GM19452 (cell line): ENCODE measurements around the gene NSMCE4A.
"Not testable (repeated sequence)": the region's sequence is repeated elsewhere in the genome, so short reads cannot be mapped to it uniquely, and the experiment has no call there.

ENCODE experiments used
- ATAC-seq: cut with Tn5 transposase; IDR thresholded peaks from one replicate; pipeline ENCODE4 v1.9.1; 2021; ENCODE audit not compliant: unreplicated experiment

Gene NSMCE4A, protein sequence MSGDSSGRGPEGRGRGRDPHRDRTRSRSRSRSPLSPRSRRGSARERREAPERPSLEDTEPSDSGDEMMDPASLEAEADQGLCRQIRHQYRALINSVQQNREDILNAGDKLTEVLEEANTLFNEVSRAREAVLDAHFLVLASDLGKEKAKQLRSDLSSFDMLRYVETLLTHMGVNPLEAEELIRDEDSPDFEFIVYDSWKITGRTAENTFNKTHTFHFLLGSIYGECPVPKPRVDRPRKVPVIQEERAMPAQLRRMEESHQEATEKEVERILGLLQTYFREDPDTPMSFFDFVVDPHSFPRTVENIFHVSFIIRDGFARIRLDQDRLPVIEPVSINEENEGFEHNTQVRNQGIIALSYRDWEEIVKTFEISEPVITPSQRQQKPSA

DNA sequence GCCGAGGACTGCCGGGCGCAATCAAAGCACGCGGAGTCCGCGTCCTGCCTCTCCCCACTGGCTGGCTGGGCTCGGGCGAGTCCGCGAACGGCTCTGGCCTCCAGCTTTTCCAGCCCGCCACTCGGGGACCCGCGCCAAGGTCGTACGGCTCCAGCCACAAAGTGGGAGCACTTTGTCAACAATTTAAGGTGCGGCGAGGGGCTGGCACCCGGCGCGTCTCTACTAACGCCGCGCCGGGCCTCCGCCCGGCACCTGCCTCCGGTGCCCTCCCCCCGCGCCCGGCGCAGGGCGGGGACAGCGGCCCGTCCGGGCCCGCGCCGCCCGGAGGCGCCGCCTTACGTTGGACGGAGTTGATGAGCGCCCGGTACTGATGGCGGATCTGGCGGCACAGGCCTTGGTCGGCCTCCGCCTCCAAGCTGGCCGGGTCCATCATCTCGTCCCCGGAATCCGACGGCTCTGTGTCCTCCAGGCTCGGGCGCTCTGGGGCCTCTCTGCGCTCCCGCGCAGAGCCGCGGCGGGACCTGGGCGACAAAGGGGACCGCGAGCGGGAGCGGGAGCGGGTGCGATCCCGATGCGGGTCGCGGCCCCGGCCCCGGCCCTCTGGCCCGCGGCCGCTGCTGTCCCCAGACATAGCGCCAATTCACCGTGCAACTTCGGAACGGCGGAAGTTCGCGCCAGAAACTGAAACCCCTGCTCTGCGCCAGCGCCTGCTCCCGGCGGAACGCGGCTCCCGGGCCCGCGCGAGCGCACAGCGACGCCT lies at the start of gene NSMCE4A:
TSS of gene NSMCE4A (minus strand) at position 683 of the 760 bp plus-strand sequence. CDS start at position 631, 52 bp downstream.
- peak; percentile 78 for ATAC-seq

DNA sequence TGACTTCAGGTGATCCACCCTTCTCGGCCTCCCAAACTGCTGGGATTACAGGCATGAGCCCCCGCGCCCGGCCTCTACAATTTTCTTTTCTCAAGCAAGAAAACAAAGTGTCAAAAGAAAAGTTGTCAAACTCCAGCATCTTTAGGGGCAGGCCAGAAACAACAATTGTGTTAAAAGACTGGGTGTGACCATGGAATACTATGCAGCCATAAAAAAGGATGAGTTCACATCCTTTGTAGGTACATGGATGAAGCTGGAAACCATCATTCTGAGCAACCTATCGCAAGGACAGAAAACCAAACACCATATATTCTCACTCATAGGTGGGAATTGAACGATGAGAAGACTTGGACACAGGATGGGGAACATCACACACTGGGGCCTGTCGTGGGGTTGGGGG lies 48.2 kb upstream of the NSMCE4A start:
- not testable (repeated sequence) for ATAC-seq

DNA sequence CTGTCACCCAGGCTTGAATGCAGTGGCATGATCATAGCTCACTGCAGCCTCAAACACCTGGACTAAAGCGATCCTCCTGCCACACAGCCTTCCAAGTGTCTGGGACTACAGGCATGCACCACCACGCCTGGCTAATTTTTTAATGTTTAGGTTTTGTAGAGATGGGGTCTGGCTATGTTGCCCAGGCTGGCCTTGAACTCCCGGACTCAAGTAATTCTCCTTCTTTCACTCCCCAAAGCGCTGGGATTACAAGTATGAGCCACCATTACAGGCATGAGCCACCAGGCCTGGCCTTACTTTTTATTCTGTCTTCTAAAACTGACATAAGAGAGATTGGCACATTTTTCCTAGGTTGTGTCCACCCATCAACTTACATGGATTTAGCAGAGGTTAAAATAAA lies 47.3 kb upstream of the NSMCE4A start:
- ATAC-seq = no peak

DNA sequence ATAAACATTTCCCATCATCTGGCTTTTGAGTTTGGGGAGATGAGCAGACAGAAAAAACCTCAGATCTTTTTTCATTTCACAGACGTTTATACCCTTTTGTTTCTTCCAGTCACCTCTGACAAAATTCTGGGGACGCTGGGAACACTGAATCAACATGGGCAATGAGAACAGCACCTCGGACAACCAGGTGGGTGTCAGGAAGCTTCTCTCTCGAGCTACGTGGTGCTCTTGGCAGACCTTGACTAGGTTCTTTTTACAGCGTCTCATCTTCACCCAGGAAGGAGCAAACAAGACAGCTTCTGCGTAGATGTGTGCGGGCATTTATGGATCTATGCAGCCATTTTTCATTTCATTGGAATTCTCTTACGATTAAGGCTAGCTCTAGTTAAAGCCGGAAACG lies 46.8 kb upstream of the NSMCE4A start:
- ATAC-seq = no peak

DNA sequence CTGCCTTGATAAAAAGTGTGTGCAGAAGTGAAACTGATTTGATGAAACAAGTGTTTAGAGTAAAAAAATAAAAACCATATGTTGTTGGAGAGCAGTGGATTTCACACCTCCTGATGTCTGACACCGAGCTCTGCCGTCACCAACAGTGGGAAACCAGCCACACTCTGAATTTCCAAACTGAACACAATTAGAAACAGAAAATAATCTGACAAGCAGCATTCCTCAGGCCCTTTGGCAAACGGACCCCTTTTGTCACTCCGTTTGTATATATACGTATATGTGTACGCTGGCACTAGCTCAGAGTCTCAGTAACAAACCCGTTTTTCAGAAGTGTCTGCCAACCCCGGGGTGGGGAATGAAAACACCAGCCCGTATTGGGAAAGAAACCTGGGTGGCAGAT lies 46.4 kb upstream of the NSMCE4A start:
- ATAC-seq = no peak

DNA sequence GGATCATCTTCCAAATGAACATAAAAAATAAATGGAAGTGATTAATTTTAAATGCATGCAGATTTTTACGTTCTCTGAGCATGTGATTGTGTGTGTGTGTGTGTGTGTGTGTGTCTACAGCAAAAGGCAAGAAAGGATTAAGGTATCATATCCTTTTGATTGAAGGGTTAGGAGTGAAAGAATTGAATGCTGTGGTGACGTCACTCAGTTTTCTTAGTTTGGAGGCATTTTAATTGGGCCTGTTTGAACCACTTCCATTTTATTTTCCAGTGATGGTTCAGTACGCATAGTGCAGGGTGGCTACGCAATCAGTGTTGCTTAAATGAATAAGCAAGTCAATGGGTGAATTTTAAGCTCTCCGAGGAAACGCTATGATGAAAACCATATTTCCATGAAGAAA lies 45.2 kb upstream of the NSMCE4A start:
- ATAC-seq = no peak

DNA sequence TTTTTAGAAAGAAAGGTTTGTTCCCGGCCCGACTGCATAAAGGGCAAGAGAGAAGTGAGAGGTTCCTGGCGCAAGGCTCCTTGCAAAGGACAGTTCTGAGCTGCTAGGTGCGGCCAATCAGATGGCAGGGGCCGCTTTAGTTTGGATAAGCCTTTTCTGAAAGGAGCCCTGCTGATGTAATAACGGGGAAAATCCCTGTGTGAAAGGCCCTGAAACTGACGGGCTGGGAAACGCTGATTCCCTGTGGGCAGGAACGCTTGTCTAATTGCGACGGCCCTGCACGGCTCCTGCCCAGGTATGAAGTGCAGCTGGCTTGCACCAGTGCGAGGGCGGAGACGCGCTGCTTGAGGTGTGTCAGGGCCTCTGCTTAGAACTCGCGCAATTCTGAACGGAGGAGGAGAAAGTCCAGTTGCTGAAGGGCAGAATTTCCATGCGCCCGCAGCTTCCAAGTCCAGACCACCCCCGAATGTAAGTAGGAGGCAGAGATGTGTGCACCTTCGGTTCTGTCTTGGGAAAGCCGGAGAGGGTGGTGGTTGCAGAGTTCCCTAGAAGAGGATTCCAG lies 44.5 kb upstream of the NSMCE4A start:
- no peak for ATAC-seq

DNA sequence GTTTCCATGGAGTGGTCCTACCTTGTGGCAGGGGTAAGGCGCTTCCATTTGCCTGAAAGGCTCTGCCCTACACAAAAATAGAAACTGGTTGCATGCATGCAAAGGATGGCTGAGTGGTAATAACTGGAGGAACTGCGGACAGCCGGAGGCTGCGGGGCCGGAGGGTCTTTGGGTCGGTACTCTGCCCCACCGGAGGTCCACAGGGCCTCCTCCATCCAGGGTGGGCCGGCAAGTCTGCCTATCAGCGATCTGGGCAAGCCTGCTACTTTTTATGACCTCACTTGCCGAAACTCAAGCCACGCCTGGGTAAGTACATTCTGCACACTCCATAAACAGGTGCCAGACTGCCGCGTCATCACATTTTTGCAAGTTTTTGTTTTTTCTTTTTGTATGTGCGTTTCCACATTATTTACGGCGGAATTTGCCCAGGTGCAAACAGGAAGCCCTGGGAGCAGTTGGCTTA lies 44.0 kb upstream of the NSMCE4A start:
- ATAC-seq = no peak

DNA sequence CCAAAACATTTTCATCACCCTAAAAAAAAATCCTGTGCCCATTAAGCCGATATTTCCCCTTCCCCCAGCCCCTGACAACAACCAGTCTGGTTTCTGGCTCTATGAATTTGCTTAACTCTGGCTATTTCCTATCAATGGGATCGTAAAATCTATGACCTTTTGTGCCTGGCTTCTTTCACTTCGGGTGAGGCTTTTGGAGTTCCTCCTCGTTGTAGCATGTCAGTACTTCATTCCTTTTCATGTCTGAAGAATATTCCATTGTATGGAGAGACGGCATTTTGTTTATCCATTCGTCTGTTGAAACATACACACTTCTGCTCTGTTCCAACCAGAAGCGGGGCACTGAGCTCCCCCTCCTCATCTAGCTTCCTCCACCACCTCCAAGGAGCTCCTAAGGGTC lies 43.5 kb upstream of the NSMCE4A start:
- no peak for ATAC-seq

DNA sequence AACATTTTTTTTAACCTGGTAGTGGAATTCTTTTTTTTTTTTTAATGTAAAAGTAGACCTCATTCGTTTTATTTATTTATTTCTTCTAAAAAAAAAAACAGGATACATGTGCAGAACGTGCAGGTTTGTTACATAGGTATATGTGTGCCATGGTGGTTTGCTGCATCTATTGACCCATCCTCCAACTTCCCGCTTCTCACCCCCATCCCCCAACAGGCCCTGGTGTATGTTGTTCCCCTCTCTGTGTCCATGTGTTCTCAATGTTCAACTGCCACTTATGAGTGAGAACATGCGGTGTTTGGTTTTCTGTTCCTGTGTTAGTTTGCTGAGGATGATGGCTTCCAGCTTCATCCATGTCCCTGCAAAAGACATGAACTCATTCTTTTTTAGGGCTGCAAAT lies 42.9 kb upstream of the NSMCE4A start:
- not testable (repeated sequence) for ATAC-seq

DNA sequence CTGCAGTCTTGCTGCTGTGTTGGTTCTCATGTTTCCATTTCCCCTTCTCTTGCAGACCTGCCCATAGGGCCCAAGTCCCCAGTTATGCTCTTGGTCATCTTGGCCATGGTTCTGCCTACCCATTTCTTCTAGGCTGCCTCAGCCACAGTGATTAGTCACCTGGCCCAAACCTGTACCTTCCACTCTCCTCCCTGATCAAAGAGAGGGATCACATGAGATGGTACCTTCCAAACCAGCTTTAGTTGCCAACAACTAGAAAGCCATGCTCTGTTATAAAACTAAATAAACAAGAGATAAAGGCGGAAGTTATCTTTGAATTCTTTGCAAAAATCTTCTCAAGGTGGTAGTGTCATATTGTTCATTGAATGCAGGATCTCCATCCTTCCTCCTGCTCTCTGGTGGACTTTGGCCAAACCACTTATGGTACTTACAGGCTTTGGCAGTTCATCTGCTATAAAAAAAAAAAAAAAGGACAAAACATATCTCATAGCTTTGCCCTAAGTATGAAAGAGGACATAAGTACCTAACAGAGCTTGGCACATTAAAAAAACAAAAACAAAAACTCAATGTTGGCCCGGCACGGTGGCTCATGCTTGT lies 39.7 kb upstream of the NSMCE4A start:
- no peak for ATAC-seq

DNA sequence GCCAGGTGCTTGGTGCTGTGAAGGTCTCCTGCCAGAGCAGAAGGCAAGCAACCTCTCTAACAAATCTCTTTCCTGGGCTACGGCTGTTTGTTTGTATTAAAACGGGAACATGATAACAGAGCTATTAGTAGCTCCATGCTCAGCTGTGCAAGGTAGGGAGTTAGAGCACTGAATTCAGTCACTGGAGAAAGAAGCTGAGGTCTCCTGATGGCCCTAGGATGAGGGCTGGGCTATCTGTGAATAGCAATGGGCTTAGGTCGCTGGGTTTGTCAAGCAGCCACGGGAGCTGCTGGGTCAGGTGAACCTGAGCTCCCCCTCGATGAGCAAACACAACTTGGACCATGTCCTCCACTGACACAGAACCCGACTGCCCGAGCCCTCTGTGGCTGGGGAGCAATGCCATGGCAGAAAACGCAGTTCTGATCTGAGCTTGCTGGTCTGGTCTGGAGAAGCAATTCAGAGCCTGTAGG lies 38.3 kb upstream of the NSMCE4A start:
- ATAC-seq = no peak

DNA sequence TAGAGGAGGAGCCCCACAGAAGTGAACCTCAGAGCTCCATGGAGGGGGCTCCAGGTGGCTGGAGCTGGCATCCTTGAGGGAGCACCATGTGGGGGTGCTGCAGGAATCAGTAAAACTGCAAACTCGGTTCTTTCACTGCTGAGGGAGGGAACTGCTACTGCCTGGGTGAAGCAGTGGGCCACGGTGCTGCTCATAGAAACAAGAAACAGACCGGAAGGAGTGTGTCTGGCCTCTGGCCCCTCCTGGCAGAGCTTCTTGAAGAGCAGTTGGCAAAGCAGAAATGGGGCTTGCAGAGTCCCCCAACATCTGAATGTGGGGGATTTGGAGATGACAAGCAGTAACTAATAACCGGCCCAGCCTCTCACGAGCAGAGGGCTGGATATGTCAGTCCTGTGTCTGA lies 37.7 kb upstream of the NSMCE4A start:
- ATAC-seq = no peak

DNA sequence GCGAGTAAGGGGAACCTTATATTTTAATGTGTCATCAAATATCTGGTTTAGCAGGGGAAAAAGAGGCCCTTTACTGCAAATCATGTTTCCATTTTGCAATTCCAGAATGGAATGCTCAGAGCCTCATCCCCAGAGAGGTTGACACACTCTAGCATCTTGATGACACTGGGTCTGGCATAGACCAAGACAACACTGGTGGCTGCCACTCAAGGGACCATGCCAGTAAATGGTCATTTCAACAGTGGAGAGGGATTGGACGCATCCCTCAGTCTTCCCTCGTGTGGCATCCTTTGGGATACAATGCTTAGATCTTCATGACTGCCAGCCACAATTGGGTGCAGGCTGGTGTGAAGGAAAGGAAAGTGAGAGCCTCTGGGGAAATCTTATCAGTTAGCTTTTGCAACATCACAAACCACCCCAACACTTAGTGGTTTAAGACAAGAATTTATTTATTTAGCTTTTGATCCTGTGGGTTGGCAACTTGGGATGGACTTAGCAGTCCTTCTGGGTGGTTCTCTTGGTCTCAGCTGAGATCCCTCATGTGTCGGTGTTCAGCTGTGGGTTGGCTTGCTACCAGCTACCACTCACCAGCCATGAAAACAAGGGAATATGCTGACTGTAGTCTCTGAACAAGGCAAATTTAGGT lies 35.5 kb upstream of the NSMCE4A start:
- ATAC-seq = no peak

DNA sequence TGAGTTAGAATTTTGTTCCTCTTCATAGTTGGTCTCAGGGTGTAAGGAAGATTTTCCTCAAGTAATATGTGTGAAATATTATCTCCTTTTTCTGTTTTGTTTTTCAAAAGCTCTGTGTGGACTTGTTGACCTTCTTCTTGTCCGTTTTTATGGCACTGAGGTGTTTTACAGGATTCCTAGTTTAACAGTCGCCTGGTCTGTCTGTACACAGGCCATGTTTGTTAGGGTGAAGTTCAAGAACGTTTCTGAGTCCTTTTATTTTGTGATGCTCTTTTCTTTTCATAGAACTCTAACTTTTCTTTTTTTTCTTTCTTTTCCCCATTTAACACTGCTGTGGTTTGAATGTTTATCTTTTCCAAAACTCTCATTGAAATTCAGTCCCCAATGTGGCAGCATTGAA lies 32.4 kb upstream of the NSMCE4A start:
- no peak for ATAC-seq

DNA sequence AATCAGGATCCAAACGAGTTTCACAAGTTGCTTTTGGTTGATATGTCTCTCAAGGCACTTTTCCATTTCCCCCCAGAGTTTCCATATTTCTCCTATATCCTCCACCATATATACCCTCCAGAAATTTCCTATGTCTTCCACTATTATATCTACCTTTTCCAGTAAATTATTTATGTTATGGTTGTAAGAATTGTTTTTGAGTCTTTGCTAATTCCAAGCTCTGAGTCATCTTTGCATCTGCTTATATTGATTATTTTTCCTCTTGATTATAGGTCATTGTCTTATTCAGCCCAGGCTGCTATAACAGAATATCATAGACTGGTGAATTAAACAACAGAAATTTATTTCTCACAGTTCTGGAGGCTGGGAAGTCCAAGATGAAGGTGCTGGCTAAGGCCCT lies 26.7 kb upstream of the NSMCE4A start:
- ATAC-seq = no peak

DNA sequence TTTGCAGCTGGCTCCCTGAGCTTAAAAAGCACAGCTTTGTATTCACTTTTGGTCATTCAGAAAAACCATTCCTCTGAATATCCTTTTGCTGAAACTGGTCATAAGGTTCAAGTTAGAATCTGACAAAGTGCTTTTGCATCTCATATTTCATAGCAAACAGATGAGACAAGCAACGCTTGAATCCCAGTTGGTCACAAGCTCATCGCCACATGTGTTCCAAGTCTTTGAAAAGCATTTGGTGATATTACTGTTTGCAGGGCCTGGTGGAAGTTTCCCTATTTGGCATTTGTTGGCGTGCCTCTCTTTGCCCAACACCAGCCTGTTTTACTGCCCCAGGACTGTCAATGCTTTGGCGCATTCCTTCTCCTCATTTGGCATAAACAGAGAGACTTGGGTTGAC lies 24.3 kb upstream of the NSMCE4A start:
- no peak for ATAC-seq

DNA sequence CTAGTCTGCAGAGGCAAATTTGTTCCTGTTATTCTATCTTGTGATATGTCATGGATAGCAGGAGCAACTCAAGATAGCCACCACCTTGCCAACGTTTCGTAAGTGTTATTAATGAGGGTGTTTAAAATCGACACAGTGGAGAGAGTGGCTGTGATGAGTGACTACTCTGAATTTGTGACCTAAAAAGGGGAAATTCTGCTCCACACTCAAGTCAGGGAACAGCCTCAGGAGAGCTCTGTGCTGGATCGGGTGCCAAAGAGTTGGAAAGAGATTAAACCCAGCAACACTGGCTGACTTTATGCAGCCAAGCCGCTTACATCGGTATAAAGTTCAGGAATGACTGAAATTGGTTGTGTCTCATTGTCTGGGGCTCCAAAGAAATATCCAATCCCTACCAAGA lies 23.4 kb upstream of the NSMCE4A start:
- no peak for ATAC-seq

DNA sequence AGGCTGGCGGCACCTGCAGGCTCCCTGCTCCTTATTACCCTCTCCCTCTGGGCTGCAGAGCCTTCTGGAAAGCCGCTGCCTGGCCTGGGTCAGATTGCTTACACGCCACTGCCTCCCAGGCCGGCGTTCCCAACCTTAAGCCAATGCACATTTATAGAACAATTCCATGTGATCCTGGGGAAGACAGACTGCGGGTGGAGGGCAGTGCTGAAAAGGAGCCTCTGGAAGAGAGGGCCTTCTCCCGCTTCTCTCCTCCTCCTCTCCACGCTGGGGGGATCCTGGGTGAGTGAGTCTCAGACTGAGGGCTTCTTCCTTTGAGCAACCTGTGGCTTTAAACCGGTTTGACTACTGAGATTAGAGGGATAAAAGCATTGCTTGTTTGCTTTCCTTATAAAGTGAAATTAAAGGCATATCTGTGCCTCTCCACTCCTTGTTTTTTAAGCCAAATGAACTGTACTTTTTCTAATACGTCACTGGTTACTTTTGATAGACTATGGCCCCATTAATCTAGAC lies 19.5 kb upstream of the NSMCE4A start:
- no peak for ATAC-seq

DNA sequence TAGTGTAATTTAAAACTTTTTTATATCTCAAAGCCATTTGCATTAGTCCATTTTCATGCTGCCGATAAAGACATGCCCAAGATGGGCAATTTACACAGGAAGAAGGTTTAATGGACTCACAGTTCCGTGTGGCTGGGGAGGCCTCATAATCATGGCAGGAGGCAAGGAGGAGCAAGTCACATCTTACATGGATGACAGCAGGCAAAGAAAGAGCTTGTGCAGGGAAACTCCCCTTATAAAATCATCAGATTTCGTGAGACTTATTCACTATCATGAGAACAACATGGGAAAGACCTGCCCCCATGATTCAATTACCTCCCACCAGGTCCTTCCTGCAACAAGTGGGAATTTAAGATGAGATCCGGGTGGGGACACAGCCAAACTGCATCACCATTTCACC lies 16.7 kb upstream of the NSMCE4A start:
- ATAC-seq = not testable (repeated sequence)
